WERI-Rb-1 (cell line): ENCODE data around the gene MAP3K15.
A peak's percentile ranks its signal among the peaks of the same experiment; 100 is the strongest.

Experiments
- DNase-seq: peaks from one replicate; pipeline ENCODE4 v3.0.0-alpha.2; 2020
- H3K27ac ChIP-seq: fragments of 250-450 bp; sonication (Bioruptor Pico); 2 replicates; pipeline ENCODE4 v1.5.1; 2020; ENCODE audit warnings: mild to moderate bottlenecking, moderate library complexity
- H3K27me3 ChIP-seq: fragments of 250-450 bp; sonication (Bioruptor Pico); 2 replicates; pipeline ENCODE4 v1.5.1; 2021; ENCODE audit warnings: mild to moderate bottlenecking, low read depth, moderate library complexity; ENCODE audit not compliant: insufficient read depth, severe bottlenecking
- H3K36me3 ChIP-seq: fragments of 250-450 bp; sonication (Bioruptor Pico); 2 replicates; pipeline ENCODE4 v1.5.1; 2020; ENCODE audit warnings: mild to moderate bottlenecking, moderate library complexity
- H3K4me3 ChIP-seq: 2 replicates; pipeline ENCODE4 v1.5.1; 2011; ENCODE audit warnings: low read depth, mild to moderate bottlenecking, control low read depth, low read length
- H3K9me3 ChIP-seq: fragments of 250-450 bp; sonication (Bioruptor Pico); 2 replicates; pipeline ENCODE4 v1.5.1; 2021; ENCODE audit warnings: mild to moderate bottlenecking, moderate library complexity; ENCODE audit not compliant: severe bottlenecking
- CTCF ChIP-seq: IDR thresholded peaks from 2 replicates; pipeline ENCODE4 v1.5.1; 2011; ENCODE audit warnings: low read depth, mild to moderate bottlenecking, control low read depth, inconsistent platforms, low read length

MAP3K15 gene

GRCh38 chrX:19543020-19543715 lies 27.9 kb upstream of the MAP3K15 start:
- DNase-seq = no peak
- TF ChIP-seq CTCF = no peak
- Histone ChIP-seq H3K9me3 (no peaks in the 10 kb centered on the region), H3K36me3 (no peaks in the 10 kb centered on the region), H3K4me3 (no peak overlapping the region), H3K27me3 (no peaks in the 10 kb centered on the region), H3K27ac (no peak overlapping the region)

- H3K27me3 ChIP-seq = no peaks in the 10 kb centered on the region
- no peak for DNase-seq
- no peak for TF ChIP-seq CTCF
- no peaks in the 10 kb centered on the region for H3K36me3 ChIP-seq
- H3K27ac ChIP-seq = no peak overlapping the region
- H3K4me3 ChIP-seq = no peak overlapping the region
- H3K9me3 ChIP-seq = no peaks in the 10 kb centered on the region
These were observed 26.6 kb upstream of the MAP3K15 start for GRCh38 chrX:19541931-19542330.

DNA sequence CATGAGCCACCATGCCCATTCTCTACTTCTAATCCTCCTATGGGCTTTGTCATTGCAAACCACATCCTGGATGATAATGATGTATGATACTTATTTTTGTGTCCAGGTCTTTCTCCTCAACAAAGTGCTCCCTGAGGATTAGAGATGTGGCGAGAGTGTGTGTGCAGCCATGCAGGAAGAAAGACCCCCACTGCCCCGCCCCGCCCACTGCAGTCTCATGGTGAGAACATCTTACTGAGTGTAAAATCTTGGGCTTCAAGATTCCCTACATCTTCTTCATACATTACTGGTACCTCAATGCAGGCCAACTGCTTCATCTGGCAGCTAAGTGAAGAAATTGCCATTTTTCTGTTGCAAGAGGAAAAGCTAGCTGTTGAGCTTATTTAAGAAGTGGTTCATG lies 25.9 kb upstream of the MAP3K15 start:
- H3K36me3 ChIP-seq = no peaks in the 10 kb centered on the region
- H3K27ac ChIP-seq = no peak overlapping the region
- no peak for TF ChIP-seq CTCF
- H3K9me3 ChIP-seq = no peaks in the 10 kb centered on the region
- H3K27me3 ChIP-seq = no peaks in the 10 kb centered on the region
- no peak overlapping the region for H3K4me3 ChIP-seq
- no peak for DNase-seq

GRCh38 chrX:19540076-19540475 lies 24.8 kb upstream of the MAP3K15 start:
- Histone ChIP-seq H3K9me3 (no peaks in the 10 kb centered on the region), H3K36me3 (no peaks in the 10 kb centered on the region), H3K27me3 (no peaks in the 10 kb centered on the region), H3K4me3 (no peak overlapping the region), H3K27ac (no peak overlapping the region)
- no peak for TF ChIP-seq CTCF
- no peak for DNase-seq

DNA sequence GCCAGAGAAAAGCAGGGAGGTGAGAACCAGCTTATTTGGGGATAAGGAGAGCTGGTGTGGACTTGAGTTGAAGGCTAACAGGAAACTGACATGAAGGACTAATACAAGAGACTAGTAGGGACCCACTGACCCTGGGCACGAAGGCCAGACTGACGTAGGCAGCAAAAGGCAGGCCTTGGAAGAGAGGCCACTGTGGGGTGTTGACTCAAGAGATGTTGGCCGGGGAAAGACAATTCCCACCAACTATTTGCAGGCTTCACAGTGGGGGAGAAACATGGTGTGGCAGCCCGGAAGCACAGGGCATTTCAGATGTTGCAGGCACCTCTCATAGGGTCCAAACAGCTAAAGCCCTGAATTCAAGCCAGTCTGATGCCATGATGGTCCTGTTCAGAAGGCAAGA lies 24.4 kb upstream of the MAP3K15 start:
- DNase-seq = no peak
- Histone ChIP-seq H3K27me3 (no peaks in the 10 kb centered on the region), H3K9me3 (no peaks in the 10 kb centered on the region), H3K4me3 (no peak overlapping the region), H3K36me3 (no peaks in the 10 kb centered on the region), H3K27ac (no peak overlapping the region)
- no peak for TF ChIP-seq CTCF

GRCh38 chrX:19535476-19535875 lies 20.2 kb upstream of the MAP3K15 start:
- DNase-seq = no peak
- Histone ChIP-seq H3K36me3 (no peaks in the 10 kb centered on the region), H3K27ac (no peak overlapping the region), H3K9me3 (no peaks in the 10 kb centered on the region), H3K4me3 (no peak overlapping the region), H3K27me3 (no peaks in the 10 kb centered on the region)
- TF ChIP-seq CTCF = peak; percentile 35
